WI38 (cell line): Measurements from ENCODE around the gene LYST.

Experiments used
- H3K4me3 ChIP-seq: 2 replicates; pipeline ENCODE4 v1.5.1; 2011; ENCODE audit warnings: low read depth, mild to moderate bottlenecking, control low read depth, low read length
- CTCF ChIP-seq: IDR thresholded peaks from 2 replicates; pipeline ENCODE4 v1.5.1; 2012; ENCODE audit warnings: low read depth, mild to moderate bottlenecking, control low read depth, low read length

The LYST gene

GRCh38 chr1:235831148-235831547, 35.6 kb downstream of the LYST start:
- no peak overlapping the region for H3K4me3 ChIP-seq
- no peak for TF ChIP-seq CTCF

- no peak for TF ChIP-seq CTCF
These were observed 40.4 kb downstream of the LYST start for GRCh38 chr1:235826102-235826854.

GRCh38 chr1:235825229-235825628, 41.5 kb downstream of the LYST start:
- TF ChIP-seq CTCF = no peak

More at GRCh38 chr1:235826102-235826854, 40.4 kb downstream of the LYST start:
- H3K4me3 ChIP-seq = no peak overlapping the region

GRCh38 chr1:235823684-235824083, 43.0 kb downstream of the LYST start:
- H3K4me3 ChIP-seq = no peak overlapping the region
- TF ChIP-seq CTCF = no peak

More at GRCh38 chr1:235825229-235825628, 41.5 kb downstream of the LYST start:
- no peak overlapping the region for H3K4me3 ChIP-seq

GRCh38 chr1:235822685-235823084, 44.0 kb downstream of the LYST start:
- no peak overlapping the region for H3K4me3 ChIP-seq
- TF ChIP-seq CTCF = no peak

GRCh38 chr1:235821361-235821981, 45.2 kb downstream of the LYST start:
- no peak overlapping the region for H3K4me3 ChIP-seq
- no peak for TF ChIP-seq CTCF

- H3K4me3 ChIP-seq = no peak overlapping the region
- TF ChIP-seq CTCF = no peak
These were observed 46.6 kb downstream of the LYST start for GRCh38 chr1:235820061-235820460.
